Mesenchymal stem cell (in vitro differentiated cells and primary cell): ENCODE data around the gene PPP1R13B.

Experiments
- DNase-seq: peaks from one replicate; pipeline ENCODE4 v3.0.0-alpha.2; 2013
- H2AFZ ChIP-seq: one replicate; pipeline ENCODE4 v1.6.1; 2013; ENCODE audit warnings: low read depth, mild to moderate bottlenecking, control low read depth, inconsistent platforms, low read length, moderate library complexity
- H2AK5ac ChIP-seq: 2 replicates; pipeline ENCODE4 v1.6.1; 2013; ENCODE audit warnings: low read length, moderate library complexity, mild to moderate bottlenecking, inconsistent platforms; ENCODE audit not compliant: severe bottlenecking
- H2BK120ac ChIP-seq: one replicate; pipeline ENCODE4 v1.6.1; 2013; ENCODE audit warnings: low read depth, mild to moderate bottlenecking, inconsistent platforms, low read length, moderate library complexity
- H2BK12ac ChIP-seq, 2 experiments: one replicate each; pipeline ENCODE4 v1.6.1; 2013; ENCODE audit warnings: inconsistent platforms in 2 of 2, low read length in 2 of 2, mild to moderate bottlenecking in 2 of 2, moderate library complexity in 2 of 2, control low read depth in 1 of 2
- H2BK15ac ChIP-seq: one replicate; pipeline ENCODE4 v1.6.1; 2013; ENCODE audit warnings: mild to moderate bottlenecking, low read depth, inconsistent platforms; ENCODE audit not compliant: poor library complexity, severe bottlenecking
- H2BK5ac ChIP-seq: 2 replicates; pipeline ENCODE4 v1.6.1; 2013; ENCODE audit warnings: low read depth, mild to moderate bottlenecking, low read length, control low read depth, inconsistent platforms; ENCODE audit not compliant: poor library complexity, severe bottlenecking
- H3K14ac ChIP-seq, 2 experiments: one replicate each; pipeline ENCODE4 v1.6.1; 2013; ENCODE audit warnings: inconsistent platforms in 2 of 2, low read length in 2 of 2, control low read depth in 1 of 2, mild to moderate bottlenecking in 1 of 2, moderate library complexity in 1 of 2
- H3K18ac ChIP-seq, 2 experiments: one replicate each; pipeline ENCODE4 v1.6.1; 2013; ENCODE audit warnings: inconsistent platforms in 2 of 2, low read length in 2 of 2, control low read depth in 1 of 2, low read depth in 1 of 2, mild to moderate bottlenecking in 1 of 2
- H3K23ac ChIP-seq, 2 experiments: one replicate each; pipeline ENCODE4 v1.6.1; 2013; ENCODE audit warnings: inconsistent platforms in 2 of 2, low read length in 2 of 2, mild to moderate bottlenecking in 2 of 2, moderate library complexity in 2 of 2, control low read depth in 1 of 2
- H3K27ac ChIP-seq: 2 replicates; pipeline ENCODE4 v1.5.1; 2013; ENCODE audit warnings: mild to moderate bottlenecking, moderate library complexity, low read length, control low read depth, inconsistent platforms; ENCODE audit not compliant: poor library complexity, severe bottlenecking
- H3K27me3 ChIP-seq, 2 experiments: 2 replicates each; pipeline versions ENCODE4 v1.6.1 to v1.7.0; 2013; ENCODE audit warnings: low read length in 2 of 2, mild to moderate bottlenecking in 2 of 2, moderate library complexity in 2 of 2, control low read depth in 1 of 2, inconsistent platforms in 1 of 2; ENCODE audit not compliant: control insufficient read depth in 1 of 2, insufficient read depth in 1 of 2
- H3K36me3 ChIP-seq, 2 experiments: 2 replicates each; pipeline versions ENCODE4 v1.6.1 to v1.7.0; 2013; ENCODE audit warnings: low read length in 2 of 2, control low read depth in 1 of 2, inconsistent platforms in 1 of 2, low read depth in 1 of 2, mild to moderate bottlenecking in 1 of 2; ENCODE audit not compliant: insufficient read depth in 2 of 2, control insufficient read depth in 1 of 2
- H3K4ac ChIP-seq, 2 experiments: one replicate each; pipeline ENCODE4 v1.6.1; 2013; ENCODE audit warnings: inconsistent platforms in 2 of 2, low read length in 2 of 2, mild to moderate bottlenecking in 2 of 2, moderate library complexity in 2 of 2, control low read depth in 1 of 2, low read depth in 1 of 2
- H3K4me1 ChIP-seq: 2 replicates; pipeline ENCODE4 v1.6.1; 2013; ENCODE audit warnings: low read depth, low read length, control low read depth; ENCODE audit not compliant: control insufficient read depth, insufficient read depth
- H3K4me2 ChIP-seq: 2 replicates; pipeline ENCODE4 v1.6.1; 2013; ENCODE audit warnings: low read length, mild to moderate bottlenecking, inconsistent platforms; ENCODE audit not compliant: poor library complexity, severe bottlenecking
- H3K4me3 ChIP-seq, 2 experiments: 2 replicates each; pipeline versions ENCODE4 v1.5.1 to v1.7.0; 2013; ENCODE audit warnings: low read length in 2 of 2, mild to moderate bottlenecking in 2 of 2, control low read depth in 1 of 2, low read depth in 1 of 2; ENCODE audit not compliant: insufficient read depth in 1 of 2
- H3K79me1 ChIP-seq: replicated peaks from 2 replicates; pipeline ENCODE4 v1.6.1; 2013; ENCODE audit warnings: mild to moderate bottlenecking, control low read depth, low read length, inconsistent platforms; ENCODE audit not compliant: poor library complexity, severe bottlenecking
- H3K9ac ChIP-seq: 2 replicates; pipeline ENCODE4 v1.7.0; 2013; ENCODE audit warnings: mild to moderate bottlenecking, low read length, moderate library complexity
- H3K9me3 ChIP-seq: 2 replicates; pipeline ENCODE4 v1.7.0; 2013; ENCODE audit warnings: mild to moderate bottlenecking, low read length; ENCODE audit not compliant: control insufficient read depth
- H4K8ac ChIP-seq: one replicate; pipeline ENCODE4 v1.6.1; 2013; ENCODE audit warnings: inconsistent platforms, mild to moderate bottlenecking, low read length, moderate library complexity
- H4K91ac ChIP-seq: one replicate; pipeline ENCODE4 v1.6.1; 2013; ENCODE audit warnings: mild to moderate bottlenecking, low read length, inconsistent platforms
- WGBS: methylation state at CpG from one replicate; pipeline ENCODE4 v1.1.7; 2013; ENCODE audit warnings: mixed read lengths; 5-methylcytosine and 5-hydroxymethylcytosine counted together

The PPP1R13B gene

DNA sequence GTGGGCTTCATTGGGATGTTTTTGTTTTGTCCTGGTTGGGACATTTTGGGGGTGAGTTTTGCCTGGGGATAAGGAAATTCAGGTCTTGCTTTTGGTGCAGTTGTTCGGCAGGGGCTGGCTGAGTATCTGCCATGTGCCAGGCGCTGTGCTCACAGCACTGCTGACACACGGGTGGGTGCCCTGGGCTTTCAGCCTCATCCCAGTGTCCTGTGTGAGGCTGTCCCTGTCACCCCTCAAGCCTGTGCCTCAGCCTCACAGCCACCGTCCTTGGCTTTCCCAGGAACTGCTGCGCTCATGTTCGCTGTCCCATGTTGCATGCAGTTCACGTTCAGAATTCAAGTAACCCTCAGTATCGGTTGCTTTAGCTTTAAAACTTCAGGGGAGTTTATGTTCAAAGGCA is 157.0 kb downstream of the PPP1R13B start:
- H2BK15ac ChIP-seq, result no peak overlapping the region
- H3K4me1 ChIP-seq, result peaks cover 16% of the 10 kb centered on the region
- no peak overlapping the region for H3K4me2 ChIP-seq
- WGBS, result 96% methylated on average over 8 of the region's 8 CpGs
- no peak overlapping the region for H2BK120ac ChIP-seq
- H3K14ac ChIP-seq, result no peak overlapping the region
- H4K8ac ChIP-seq, result no peak overlapping the region
- no peak for DNase-seq
- no peak overlapping the region for H3K27ac ChIP-seq
- H2BK12ac ChIP-seq, result no peak overlapping the region
- no peak overlapping the region for H4K91ac ChIP-seq
- peaks cover 49% of the 10 kb centered on the region for H3K79me1 ChIP-seq
- H3K9ac ChIP-seq, result no peak overlapping the region
- H3K4ac ChIP-seq, result no peak overlapping the region
- H3K9me3 ChIP-seq, result no peaks in the 10 kb centered on the region
- H3K36me3 ChIP-seq, result peaks cover 71 to 88% of the 10 kb centered on the region in 2 experiments
- H3K23ac ChIP-seq, result peak overlapping the region in 1 of 2 experiments; percentile 79
- no peak overlapping the region for H2AFZ ChIP-seq
- no peak overlapping the region for H2BK5ac ChIP-seq
- H3K18ac ChIP-seq, result no peak overlapping the region
- no peak overlapping the region for H2AK5ac ChIP-seq
- no peaks in the 10 kb centered on the region for H3K27me3 ChIP-seq
- H3K4me3 ChIP-seq, result no peak overlapping the region

DNA sequence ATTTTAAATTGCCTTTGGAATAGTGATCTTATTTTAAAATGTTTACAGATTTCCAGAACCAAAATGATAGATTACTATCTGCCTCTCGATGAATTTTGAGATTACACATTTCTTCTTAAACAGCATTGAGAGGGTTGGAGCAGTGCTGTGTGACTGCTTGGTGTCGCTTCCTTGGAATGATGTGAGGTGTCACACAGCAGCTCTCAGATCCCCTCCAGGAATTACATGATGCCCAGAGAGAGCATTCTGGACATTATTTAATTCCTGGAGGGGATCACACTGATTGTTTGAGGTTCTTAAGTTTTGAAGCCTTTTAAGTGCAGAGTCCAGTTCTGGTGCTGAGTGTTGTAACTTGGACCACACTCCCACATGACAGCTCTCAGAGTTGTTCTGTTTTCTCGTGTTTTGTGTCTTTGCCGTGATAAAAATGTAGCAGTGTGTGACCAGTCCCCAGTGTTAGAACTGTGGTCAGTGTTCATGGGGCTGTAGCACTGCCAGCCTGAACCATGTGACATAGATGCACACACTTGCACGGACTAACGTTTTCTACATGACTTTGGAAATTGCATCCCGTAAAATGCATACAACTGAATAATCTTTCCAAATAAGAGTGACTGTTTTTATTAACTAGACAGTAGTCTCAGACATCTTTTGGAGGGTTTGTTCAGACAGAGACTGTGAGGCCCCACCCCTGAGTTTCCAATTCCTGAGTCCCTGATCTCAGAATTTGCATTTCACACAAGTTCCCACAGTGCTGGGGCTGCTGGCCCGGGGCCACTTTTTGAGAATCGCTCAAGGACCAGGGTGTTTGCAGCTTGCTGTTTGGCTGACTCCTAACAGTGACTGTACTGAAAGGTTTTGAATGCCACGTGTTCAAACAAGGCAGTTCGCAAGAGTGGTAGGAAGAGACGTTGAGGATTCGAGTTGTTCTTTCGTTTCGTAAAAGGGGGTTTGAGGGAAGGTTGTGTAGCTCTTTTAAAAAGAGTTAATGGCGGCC is 158.2 kb downstream of the PPP1R13B start:
- H2BK120ac ChIP-seq, result no peak overlapping the region
- peaks cover 48% of the 10 kb centered on the region for H3K79me1 ChIP-seq
- H3K4me2 ChIP-seq, result no peak overlapping the region
- no peak overlapping the region for H4K91ac ChIP-seq
- H2AFZ ChIP-seq, result no peak overlapping the region
- WGBS, result 96% methylated on average over 13 of the region's 16 CpGs
- no peak overlapping the region for H2BK5ac ChIP-seq
- peak overlapping the region; percentile 41 for H3K9ac ChIP-seq
- H3K4me3 ChIP-seq, result no peak overlapping the region
- H2AK5ac ChIP-seq, result no peak overlapping the region
- H2BK15ac ChIP-seq, result no peak overlapping the region
- no peaks in the 10 kb centered on the region for H3K9me3 ChIP-seq
- H3K4me1 ChIP-seq, result peaks cover 14% of the 10 kb centered on the region
- peaks cover 70 to 90% of the 10 kb centered on the region in 2 experiments for H3K36me3 ChIP-seq
- H3K27me3 ChIP-seq, result no peaks in the 10 kb centered on the region
- DNase-seq, result no peak
- no peak overlapping the region for H3K4ac ChIP-seq
- H3K23ac ChIP-seq, result no peak overlapping the region
- H4K8ac ChIP-seq, result no peak overlapping the region
- H3K14ac ChIP-seq, result no peak overlapping the region
- H3K27ac ChIP-seq, result no peak overlapping the region
- no peak overlapping the region for H2BK12ac ChIP-seq
- no peak overlapping the region for H3K18ac ChIP-seq

DNA sequence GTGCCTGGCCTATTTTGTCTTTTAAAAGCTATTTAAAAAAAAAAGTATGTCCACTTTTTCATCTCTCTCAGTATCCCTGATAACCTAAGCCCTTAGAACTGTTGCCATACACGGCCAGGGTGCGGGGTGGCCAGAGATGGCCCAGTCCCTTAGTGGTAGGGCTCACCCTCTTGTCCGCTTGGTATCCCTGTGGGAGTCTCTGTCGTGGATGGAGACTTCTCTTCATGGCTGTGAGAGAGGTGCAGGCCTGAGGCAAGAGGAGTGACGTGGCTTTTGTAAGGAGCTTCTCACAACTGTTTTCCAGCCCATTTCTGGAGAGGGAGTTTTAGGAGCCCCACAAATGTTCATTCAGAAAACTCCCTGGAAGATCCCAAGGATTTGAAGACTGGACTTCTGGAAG is 158.9 kb downstream of the PPP1R13B start:
- Histone ChIP-seq H3K36me3 (peaks cover 69 to 90% of the 10 kb centered on the region in 2 experiments), H2AK5ac (no peak overlapping the region), H3K4me2 (no peak overlapping the region), H3K4me1 (peaks cover 13% of the 10 kb centered on the region), H3K27ac (no peak overlapping the region), H4K91ac (no peak overlapping the region), H4K8ac (no peak overlapping the region), H2BK15ac (no peak overlapping the region), H3K23ac (no peak overlapping the region), H3K4ac (no peak overlapping the region), H3K9ac (peak overlapping the region; percentile 41), H2BK120ac (no peak overlapping the region), H3K27me3 (no peaks in the 10 kb centered on the region), H3K14ac (no peak overlapping the region), H3K18ac (no peak overlapping the region), H3K4me3 (no peak overlapping the region), H2AFZ (no peak overlapping the region), H2BK12ac (no peak overlapping the region), H3K79me1 (peaks cover 43% of the 10 kb centered on the region), H2BK5ac (no peak overlapping the region), H3K9me3 (no peaks in the 10 kb centered on the region)
- 97% methylated on average over 5 of the region's 5 CpGs for WGBS
- DNase-seq, result no peak

- DNase-seq, result no peak
- H3K4me3 ChIP-seq, result no peak overlapping the region
- H3K4ac ChIP-seq, result no peak overlapping the region
- H3K14ac ChIP-seq, result no peak overlapping the region
- H2AK5ac ChIP-seq, result no peak overlapping the region
- no peak overlapping the region for H4K8ac ChIP-seq
- H2BK12ac ChIP-seq, result no peak overlapping the region
- H3K9ac ChIP-seq, result no peak overlapping the region
- no peak overlapping the region for H2AFZ ChIP-seq
- H3K18ac ChIP-seq, result no peak overlapping the region
- peaks cover 38% of the 10 kb centered on the region for H3K79me1 ChIP-seq
- no peaks in the 10 kb centered on the region for H3K9me3 ChIP-seq
- WGBS, result 99% methylated on average over 3 of the region's 4 CpGs
- H2BK5ac ChIP-seq, result no peak overlapping the region
- H3K36me3 ChIP-seq, result peaks cover 68 to 90% of the 10 kb centered on the region in 2 experiments
- peaks cover 10% of the 10 kb centered on the region for H3K4me1 ChIP-seq
- no peak overlapping the region for H2BK15ac ChIP-seq
- H3K27ac ChIP-seq, result no peak overlapping the region
- H3K27me3 ChIP-seq, result no peaks in the 10 kb centered on the region
- no peak overlapping the region for H3K4me2 ChIP-seq
- no peak overlapping the region for H4K91ac ChIP-seq
- H3K23ac ChIP-seq, result no peak overlapping the region
- H2BK120ac ChIP-seq, result no peak overlapping the region
Observed at GRCh38 chr14:103687712-103688111, 159.7 kb downstream of the PPP1R13B start.
